ENCODE data around the gene BAK1.
"Not testable (repeated sequence)": the region's sequence is repeated elsewhere in the genome, so short reads cannot be mapped to it uniquely, and the experiment has no call there.

The BAK1 gene

DNA sequence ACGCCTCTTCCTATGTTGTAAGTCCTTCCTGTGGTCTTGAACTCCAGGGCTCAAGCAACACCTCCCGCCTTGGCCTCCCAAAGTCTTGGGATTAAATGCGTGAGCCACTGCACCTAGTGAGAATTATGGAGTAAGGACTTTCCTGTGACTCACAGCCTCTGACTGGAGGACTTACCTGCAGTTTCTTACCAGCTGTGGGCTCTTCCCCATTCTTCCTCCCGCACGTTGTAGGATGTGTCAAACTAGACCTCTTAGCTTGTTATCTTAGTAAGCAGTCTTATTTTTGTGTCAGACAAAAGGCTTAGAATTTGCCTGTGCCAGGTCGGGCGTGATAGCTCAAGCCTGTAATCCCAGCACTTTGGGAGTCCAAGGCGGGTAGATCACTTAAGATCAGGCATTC is 30.9 kb downstream of the BAK1 start:
- no peak for DNase-seq

DNA sequence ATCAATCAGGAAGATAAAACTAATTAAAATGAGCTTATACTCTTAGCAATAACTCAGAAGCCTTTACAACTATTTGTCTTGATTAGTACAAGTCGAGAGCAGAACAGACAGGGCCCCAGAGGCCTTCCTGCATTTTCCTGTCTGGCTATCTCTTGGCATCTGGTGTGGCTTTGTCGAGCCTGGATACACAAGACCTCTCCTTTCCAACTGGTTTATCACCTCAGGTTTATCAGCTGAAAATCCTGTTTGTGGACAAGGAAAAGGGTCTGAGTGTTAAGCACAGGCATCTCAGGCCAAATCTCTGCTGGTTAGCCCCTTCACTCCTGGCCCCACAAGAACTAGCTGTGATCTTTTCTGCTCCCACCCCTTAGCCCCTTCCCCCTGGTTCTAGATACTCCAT is 32.6 kb downstream of the BAK1 start:
- no peak for DNase-seq

DNA sequence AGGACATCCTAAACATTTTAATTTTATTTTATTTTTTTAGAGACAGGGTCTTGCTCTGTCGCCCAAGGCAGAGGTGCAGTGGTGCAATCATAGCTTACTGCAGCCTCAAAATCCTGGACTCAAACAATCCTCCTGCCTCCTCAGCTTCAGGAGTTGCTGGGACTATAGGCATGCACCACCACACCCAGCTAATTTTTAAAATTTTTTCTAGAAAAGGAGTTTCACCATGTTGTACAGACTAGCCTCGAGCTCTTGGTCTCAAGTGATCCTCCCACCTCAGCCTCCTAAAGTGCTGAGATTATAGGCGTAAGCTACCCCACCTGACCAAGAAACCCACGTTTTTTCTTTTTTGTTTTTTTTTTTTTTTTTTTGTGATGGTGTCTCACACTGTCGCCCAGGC is 33.3 kb downstream of the BAK1 start:
- DNase-seq = no peak

DNA sequence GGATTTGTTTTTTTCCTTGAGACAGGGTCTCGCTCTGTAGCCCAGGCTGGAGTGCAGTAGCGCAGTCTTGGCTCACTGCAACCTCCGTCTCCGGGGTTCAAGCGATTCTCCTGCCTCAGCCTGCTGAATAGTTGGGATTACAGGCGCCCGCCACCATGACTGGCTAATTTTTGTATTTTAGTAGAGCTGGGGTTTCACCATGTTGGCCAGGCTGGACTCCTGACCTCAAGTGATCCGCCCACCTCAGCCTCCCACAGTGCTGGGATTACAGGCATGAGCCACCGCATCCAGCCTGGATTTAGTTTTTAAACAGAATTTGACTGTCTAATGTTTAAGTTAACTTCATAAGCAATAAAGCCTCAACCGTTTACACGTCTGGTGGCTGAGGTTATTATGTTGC is 34.8 kb downstream of the BAK1 start:
- DNase-seq = not testable (repeated sequence)

DNA sequence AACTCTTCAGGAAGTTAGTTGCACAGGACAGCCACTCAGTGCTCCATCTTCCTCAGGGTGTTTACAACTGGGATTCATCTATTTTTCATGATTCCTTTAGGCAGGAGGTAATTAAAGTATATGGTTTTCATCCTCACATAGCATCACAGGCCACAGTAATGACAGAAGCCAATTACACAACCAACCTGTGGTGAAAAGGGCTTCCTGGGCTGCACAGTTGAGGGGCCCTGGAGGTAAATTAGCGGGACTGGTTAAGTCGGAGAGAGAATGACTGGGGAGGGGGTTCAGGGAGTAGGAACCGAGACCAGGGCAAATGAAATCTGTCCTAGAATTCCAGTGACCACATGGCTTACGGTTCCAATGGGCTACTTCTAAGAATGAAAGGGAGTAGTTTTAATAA is 37.0 kb downstream of the BAK1 start:
- DNase-seq = no peak

DNA sequence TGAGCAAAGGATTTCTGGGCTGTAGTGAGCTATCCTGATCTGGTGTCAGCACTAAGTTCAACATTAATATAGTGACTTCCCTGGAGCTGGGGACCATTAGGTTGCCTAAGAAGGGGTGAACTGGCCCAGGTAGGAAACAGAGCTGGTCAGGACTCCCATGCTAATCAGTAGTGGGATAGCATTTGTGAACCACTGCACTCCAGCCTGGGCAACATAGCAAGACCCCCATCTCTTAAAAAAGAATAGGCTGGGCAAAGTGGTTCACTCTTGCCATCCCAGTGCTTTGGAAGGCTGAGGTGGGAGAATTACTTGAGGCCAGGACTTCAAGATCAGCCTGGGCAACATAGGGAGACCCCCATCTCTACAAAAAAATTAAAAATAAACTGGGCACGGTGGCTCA is 39.3 kb downstream of the BAK1 start:
- no peak for DNase-seq

DNA sequence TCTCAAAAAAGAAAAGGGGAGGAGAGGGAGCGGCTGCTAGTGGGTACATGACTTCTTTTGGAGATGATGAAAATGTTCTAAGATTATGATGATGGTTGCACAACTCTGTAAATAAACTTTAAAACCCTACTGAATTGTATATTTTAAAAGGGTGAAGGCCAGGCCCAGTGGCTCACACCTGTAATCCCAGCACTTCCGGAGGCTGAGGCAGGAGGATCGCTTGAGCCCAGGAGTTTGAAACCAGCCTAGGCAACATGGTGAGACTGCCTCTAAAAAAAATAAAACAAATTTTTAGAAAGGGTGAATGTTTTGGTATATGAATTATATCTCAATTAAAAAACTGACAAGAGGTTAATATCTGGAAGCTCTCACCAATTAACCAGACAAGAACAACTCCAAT is 45.4 kb downstream of the BAK1 start:
- DNase-seq = no peak

DNA sequence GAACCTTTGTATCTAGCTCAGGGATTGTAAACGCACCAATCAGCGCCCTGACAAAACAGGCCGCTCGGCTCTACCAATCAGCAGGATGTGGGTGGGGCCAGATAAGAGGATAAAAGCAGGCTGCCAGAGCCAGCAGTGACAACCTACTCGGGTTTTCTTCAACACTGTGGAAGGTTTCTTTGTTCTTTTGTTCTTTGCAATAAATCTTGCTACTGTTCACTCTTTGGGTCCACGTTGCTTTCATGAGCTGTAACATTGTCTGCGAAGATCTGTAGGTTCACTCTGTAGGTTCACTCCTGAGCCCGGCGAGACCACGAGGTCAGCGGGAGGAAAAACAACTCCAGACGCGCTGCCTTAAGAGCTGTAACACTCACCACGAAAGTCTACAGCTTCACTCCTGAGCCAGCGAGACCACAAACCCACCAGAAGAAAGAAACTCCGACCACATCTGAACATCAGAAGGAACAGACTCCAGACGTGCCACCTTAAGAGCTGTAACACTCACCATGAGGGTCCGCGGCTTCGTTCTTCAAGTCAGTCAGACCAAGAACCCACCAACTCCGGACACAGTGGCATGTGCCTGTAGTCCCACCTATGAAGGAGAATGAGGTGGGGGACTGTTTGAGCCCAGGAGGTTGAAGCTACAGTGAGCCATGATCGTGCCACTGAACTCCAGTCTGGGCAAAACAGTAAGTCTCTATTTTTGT is 46.8 kb downstream of the BAK1 start:
- DNase-seq = not testable (repeated sequence)

DNA sequence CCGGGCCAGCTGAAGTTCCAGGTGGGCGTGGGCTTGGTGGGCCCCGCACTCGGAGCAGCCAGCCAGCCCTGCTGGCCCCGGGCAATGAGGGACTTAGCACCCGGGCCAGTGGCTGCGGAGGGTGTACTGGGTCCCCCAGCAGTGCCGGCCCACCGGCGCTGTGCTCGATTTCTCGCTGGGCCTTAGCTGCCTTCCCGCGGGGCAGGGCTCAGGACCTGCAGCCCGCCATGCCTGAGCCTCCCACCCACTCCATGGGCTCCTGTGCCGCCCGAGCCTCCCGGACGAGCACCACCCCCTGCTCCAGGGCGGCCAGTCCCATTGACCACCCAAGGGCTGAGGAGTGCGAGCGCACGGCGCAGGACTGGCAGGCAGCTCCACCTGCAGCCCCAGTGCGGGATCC is 47.6 kb downstream of the BAK1 start:
- DNase-seq = not testable (repeated sequence)

DNA sequence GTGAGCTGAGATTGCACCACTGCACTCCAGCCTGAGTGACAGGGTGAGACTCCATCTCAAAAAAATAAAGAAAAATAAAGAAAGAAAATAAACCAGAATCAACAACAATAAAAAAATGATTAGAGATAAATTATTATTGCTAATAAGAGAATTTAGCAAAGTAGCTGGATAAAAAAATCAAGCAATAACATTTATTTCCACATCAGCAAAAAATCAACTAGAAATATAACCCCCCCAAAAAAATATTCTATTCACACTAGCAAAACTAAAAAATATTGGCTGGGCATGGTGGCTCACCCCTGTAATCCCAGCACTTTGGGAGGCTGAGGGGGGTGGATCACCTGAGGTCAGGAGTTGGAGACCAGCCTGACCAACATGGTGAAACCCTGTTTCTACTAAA is 49.5 kb downstream of the BAK1 start:
- DNase-seq = not testable (repeated sequence)
